Activated T-cell treated with anti-CD3 and anti-CD28 coated beads for 48 hours (primary cell): ENCODE data around the gene JPT2.

Experiments used
- DNase-seq: peaks from one replicate; pipeline ENCODE4 v3.0.0-alpha.2; 2020; ENCODE audit warnings: low read depth

The JPT2 gene

GRCh38 chr16:1676661-1677060 is 1.4 kb upstream of the JPT2 start:
- no peak for DNase-seq

- no peak for DNase-seq
These were observed 740 bp upstream of the JPT2 start for GRCh38 chr16:1677339-1677738.

GRCh38 chr16:1678500-1679098 is 520 bp downstream of the JPT2 start:
- DNase-seq, result peak; percentile 29

GRCh38 chr16:1680361-1680760 is 2.3 kb downstream of the JPT2 start:
- no peak for DNase-seq

- DNase-seq, result no peak
These were observed 3.0 kb downstream of the JPT2 start for GRCh38 chr16:1681032-1681431.

GRCh38 chr16:1687427-1688316 is 9.6 kb downstream of the JPT2 start:
- DNase-seq, result no peak

GRCh38 chr16:1688807-1689560 is 10.9 kb downstream of the JPT2 start:
- no peak for DNase-seq

- no peak for DNase-seq
These were observed 11.8 kb downstream of the JPT2 start for GRCh38 chr16:1689853-1690252.

GRCh38 chr16:1690810-1691209 is 12.7 kb downstream of the JPT2 start:
- no peak for DNase-seq

GRCh38 chr16:1691276-1691675 is 13.2 kb downstream of the JPT2 start:
- DNase-seq, result no peak

GRCh38 chr16:1691956-1692355 is 13.9 kb downstream of the JPT2 start:
- DNase-seq, result no peak

- DNase-seq, result no peak
These were observed 18.8 kb downstream of the JPT2 start for GRCh38 chr16:1696863-1697262.

- no peak for DNase-seq
These were observed 20.6 kb downstream of the JPT2 start for GRCh38 chr16:1698680-1699079.

GRCh38 chr16:1700246-1700645 is 22.2 kb downstream of the JPT2 start:
- no peak for DNase-seq

GRCh38 chr16:1701216-1701878 is 23.3 kb downstream of the JPT2 start:
- no peak for DNase-seq

GRCh38 chr16:1705324-1705687 is 27.2 kb downstream of the JPT2 start:
- peak; percentile 18 for DNase-seq

- peak; percentile 97 for DNase-seq
These were observed 27.8 kb downstream of the JPT2 start, which contains the start of gene MAPK8IP3 for GRCh38 chr16:1705688-1706385. MAPK8IP3 (plus strand) TSS chr16:1706195; CDS start chr16:1706340, 145 bp downstream.

GRCh38 chr16:1706386-1707192 is 28.5 kb downstream of the JPT2 start:
- DNase-seq, result peak; percentile 23

- no peak for DNase-seq
These were observed 29.2 kb downstream of the JPT2 start for GRCh38 chr16:1707193-1707790.

- DNase-seq, result no peak
These were observed 30.1 kb downstream of the JPT2 start for GRCh38 chr16:1708083-1708767.
